ENCODE measurements around the gene SPRYD3. TPM values are rescaled to one million over a fixed set of nuclear protein-coding genes. Genes with fewer than 3 reads are reported as not detected.
A peak's percentile ranks its signal among the peaks of the same experiment; 100 is the strongest.

Gene SPRYD3
- total RNA-seq, 2 donors from 2014 or later, result 25.4 to 28.8 TPM

- Mint-ChIP-seq H3K4me3 (no peak overlapping the region), H3K27ac (peak overlapping the region; percentile 70), H3K36me3 (ENCODE audit: low read depth) (peaks cover 50% of the 10 kb centered on the region), H3K4me1 (peaks cover 9% of the 10 kb centered on the region), H3K9me3 (no peaks in the 10 kb centered on the region), H3K27me3 (no peaks in the 10 kb centered on the region)
- ATAC-seq (replicated peaks), result no peak
These were observed 14.4 kb downstream of the SPRYD3 start for GRCh38 chr12:53064613-53065436.

GRCh38 chr12:53063708-53064612, 15.2 kb downstream of the SPRYD3 start:
- ATAC-seq (replicated peaks), result no peak
- H3K27me3 Mint-ChIP-seq, result no peaks in the 10 kb centered on the region

DNA sequence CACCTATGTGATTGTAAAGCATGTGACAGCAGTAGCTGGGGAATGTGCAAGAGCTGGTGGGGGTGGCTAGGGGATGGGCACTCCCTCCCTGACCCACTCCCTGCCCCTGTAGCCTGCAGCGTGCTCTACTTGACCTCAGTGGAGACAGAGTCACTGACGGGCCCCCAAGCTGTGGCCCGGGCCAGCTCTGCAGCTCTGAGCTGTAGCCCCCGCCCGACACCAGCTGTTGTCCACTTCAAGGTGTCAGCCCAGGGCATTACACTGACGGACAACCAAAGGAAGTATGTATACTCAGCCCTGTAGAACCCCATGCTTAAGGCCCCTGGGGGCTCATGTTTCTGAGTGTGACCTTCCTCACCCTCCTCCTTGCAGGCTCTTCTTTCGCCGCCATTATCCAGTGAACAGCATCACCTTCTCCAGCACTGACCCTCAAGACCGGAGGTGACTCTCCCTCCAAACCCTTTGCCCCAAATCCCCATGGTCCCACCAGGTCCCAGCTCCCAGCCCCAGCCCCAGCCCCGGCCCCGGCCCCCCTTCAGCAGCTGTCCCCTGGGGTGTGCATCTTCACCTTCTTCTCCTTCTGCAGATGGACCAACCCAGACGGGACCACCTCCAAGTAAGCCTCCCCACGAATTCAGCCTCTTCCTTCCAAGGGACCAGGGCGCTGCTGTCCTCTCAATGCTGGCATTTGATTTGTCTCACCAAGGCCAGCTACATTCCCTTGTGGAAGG, 16.0 kb downstream of the SPRYD3 start:
- Mint-ChIP-seq H3K27ac (peak overlapping the region; percentile 25), H3K27me3 (no peaks in the 10 kb centered on the region), H3K4me3 (no peak overlapping the region), H3K4me1 (peaks cover 9% of the 10 kb centered on the region), H3K36me3 (ENCODE audit: low read depth) (peaks cover 42% of the 10 kb centered on the region), H3K9me3 (no peaks in the 10 kb centered on the region)
- ATAC-seq (replicated peaks), result no peak

More at GRCh38 chr12:53063708-53064612, 15.2 kb downstream of the SPRYD3 start:
- Mint-ChIP-seq H3K27ac (peak overlapping the region; percentile 70), H3K4me3 (no peak overlapping the region), H3K36me3 (ENCODE audit: low read depth) (peaks cover 50% of the 10 kb centered on the region), H3K9me3 (no peaks in the 10 kb centered on the region), H3K4me1 (peaks cover 9% of the 10 kb centered on the region)

DNA sequence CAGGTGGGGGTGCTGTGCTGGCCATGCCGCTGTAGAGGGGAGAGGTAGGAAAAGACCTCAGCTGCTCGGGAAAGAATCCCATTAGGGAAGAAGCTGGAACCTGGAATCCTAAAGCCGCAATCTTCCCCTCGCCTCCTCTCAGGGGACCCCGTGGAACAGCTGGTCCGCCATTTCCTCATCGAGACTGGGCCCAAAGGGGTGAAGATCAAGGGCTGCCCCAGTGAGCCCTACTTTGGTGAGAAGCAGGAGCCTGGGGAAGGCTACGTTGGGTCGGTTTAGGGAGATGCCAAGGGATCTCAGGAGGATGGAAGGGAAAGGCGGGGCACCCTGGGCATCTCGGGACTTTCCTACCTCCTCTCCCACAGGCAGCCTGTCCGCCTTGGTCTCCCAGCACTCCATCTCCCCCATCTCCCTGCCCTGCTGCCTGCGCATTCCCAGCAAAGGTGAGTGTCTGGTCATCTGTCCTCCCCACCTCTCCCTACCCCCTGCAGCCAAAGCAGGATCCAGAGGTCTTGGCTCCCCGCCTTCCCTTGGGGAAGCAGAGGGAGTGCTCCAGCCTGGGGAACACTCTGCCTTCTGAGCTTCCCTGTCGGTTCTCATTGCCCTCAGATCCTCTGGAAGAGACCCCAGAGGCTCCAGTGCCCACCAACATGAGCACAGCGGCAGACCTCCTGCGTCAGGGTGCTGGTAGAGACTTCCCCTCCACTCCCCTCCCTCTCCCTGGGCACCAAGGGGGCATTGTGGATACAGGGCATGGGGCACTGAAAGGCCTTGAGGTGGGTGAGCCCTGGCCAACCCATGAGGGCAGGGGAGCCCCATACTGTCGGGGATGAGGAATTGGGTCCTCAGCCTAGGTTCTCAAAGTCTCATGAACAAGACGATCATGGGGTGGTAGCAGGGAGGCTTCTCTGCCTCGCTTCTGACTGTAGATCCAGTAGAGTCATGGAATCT, 16.9 kb downstream of the SPRYD3 start:
- H3K9me3 Mint-ChIP-seq, result no peaks in the 10 kb centered on the region
- no peak overlapping the region for H3K27ac Mint-ChIP-seq
- ATAC-seq (replicated peaks), result no peak
- H3K4me1 Mint-ChIP-seq, result peaks cover 9% of the 10 kb centered on the region
- H3K27me3 Mint-ChIP-seq, result no peaks in the 10 kb centered on the region
- peaks cover 38% of the 10 kb centered on the region for H3K36me3 Mint-ChIP-seq (ENCODE audit: low read depth)
- no peak overlapping the region for H3K4me3 Mint-ChIP-seq

GRCh38 chr12:53061404-53062010, 17.7 kb downstream of the SPRYD3 start:
- Mint-ChIP-seq H3K9me3 (no peaks in the 10 kb centered on the region), H3K4me1 (peaks cover 8% of the 10 kb centered on the region), H3K36me3 (ENCODE audit: low read depth) (peaks cover 30% of the 10 kb centered on the region), H3K27me3 (no peaks in the 10 kb centered on the region), H3K4me3 (no peak overlapping the region), H3K27ac (no peak overlapping the region)
- peak; percentile 28 for ATAC-seq (replicated peaks)

- Mint-ChIP-seq H3K36me3 (ENCODE audit: low read depth) (peaks cover 23% of the 10 kb centered on the region), H3K27ac (no peak overlapping the region), H3K9me3 (no peaks in the 10 kb centered on the region), H3K4me3 (no peak overlapping the region), H3K4me1 (peaks cover under 1% of the 10 kb centered on the region), H3K27me3 (no peaks in the 10 kb centered on the region)
- ATAC-seq (replicated peaks), result no peak
These were observed 18.4 kb downstream of the SPRYD3 start for GRCh38 chr12:53060721-53061276.

- H3K27me3 Mint-ChIP-seq, result no peaks in the 10 kb centered on the region
- peaks cover 17% of the 10 kb centered on the region for H3K36me3 Mint-ChIP-seq (ENCODE audit: low read depth)
- H3K4me1 Mint-ChIP-seq, result no peaks in the 10 kb centered on the region
- no peak overlapping the region for H3K4me3 Mint-ChIP-seq
- ATAC-seq (replicated peaks), result no peak
- no peaks in the 10 kb centered on the region for H3K9me3 Mint-ChIP-seq
- H3K27ac Mint-ChIP-seq, result no peak overlapping the region
These were observed 19.0 kb downstream of the SPRYD3 start for GRCh38 chr12:53060064-53060720.

GRCh38 chr12:53059434-53060063, 19.6 kb downstream of the SPRYD3 start:
- no peak for ATAC-seq (replicated peaks)
- Mint-ChIP-seq H3K36me3 (ENCODE audit: low read depth) (peaks cover 11% of the 10 kb centered on the region), H3K27me3 (no peaks in the 10 kb centered on the region), H3K9me3 (no peaks in the 10 kb centered on the region), H3K4me3 (no peak overlapping the region), H3K4me1 (no peaks in the 10 kb centered on the region), H3K27ac (no peak overlapping the region)

DNA sequence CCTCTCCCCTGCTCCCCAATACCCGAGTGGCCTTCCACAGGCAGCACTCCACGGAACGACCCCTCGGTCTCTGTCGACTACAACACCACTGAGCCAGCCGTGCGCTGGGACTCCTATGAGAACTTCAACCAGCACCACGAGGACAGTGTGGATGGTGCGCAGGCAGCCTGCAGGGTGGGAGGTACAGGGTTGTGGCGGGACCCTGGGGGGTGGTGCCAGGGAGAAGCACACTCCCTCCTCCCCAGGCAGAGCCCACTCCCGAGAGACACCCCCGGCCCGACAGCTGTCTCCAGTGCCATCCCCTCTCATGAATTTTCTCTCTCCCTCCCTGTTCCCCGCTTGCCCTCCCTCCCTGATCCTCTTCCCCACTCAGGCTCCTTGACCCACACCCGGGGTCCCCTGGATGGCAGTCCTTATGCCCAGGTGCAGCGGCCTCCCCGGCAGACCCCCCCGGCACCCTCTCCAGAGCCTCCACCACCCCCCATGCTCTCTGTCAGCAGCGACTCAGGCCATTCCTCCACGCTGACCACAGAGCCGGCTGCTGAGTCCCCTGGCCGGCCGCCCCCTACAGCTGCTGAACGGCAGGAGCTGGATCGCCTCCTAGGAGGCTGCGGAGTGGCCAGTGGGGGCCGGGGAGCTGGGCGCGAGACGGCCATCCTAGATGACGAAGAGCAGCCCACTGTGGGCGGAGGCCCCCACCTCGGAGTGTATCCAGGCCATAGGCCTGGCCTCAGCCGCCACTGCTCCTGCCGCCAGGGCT, 20.3 kb downstream of the SPRYD3 start:
- ATAC-seq (replicated peaks), result no peak
- Mint-ChIP-seq H3K36me3 (ENCODE audit: low read depth) (peaks cover 5% of the 10 kb centered on the region), H3K4me1 (peaks cover 4% of the 10 kb centered on the region), H3K4me3 (no peak overlapping the region), H3K9me3 (no peaks in the 10 kb centered on the region), H3K27me3 (no peaks in the 10 kb centered on the region), H3K27ac (no peak overlapping the region)

DNA sequence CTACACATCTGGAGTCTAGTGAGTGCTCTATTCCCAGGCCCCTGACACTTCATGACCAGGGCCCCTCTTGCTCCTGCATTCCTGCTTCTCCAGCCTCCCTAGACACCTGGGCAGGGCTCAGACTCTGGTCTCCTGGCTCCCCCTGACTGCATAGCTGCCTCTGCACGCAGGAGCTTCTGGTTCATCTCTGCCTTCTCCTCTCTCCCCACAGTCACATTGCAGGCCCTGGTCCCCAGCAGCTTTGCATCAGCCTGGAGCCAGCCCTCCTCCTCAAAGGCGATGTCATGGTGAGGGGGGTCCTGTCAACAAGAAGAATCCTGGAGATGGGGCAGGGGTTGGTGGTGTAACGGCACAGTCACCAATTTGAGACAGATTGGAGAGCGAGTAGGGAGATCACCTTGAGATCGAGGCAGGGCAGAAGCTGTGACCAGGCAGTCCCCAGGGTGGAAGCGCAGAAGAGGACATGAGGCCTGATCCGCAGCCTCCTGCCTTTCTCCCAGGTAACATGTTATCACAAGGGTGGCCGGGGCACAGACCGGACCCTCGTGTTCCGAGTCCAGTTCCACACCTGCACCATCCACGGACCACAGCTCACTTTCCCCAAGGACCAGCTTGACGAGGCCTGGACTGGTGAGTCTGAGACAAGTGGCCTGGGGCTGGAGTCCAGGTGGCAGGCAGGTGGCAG, 21.2 kb downstream of the SPRYD3 start:
- H3K36me3 Mint-ChIP-seq (ENCODE audit: low read depth), result no peaks in the 10 kb centered on the region
- H3K27me3 Mint-ChIP-seq, result no peaks in the 10 kb centered on the region
- peak overlapping the region; percentile 62 for H3K27ac Mint-ChIP-seq
- no peak overlapping the region for H3K4me3 Mint-ChIP-seq
- H3K9me3 Mint-ChIP-seq, result no peaks in the 10 kb centered on the region
- peaks cover 4% of the 10 kb centered on the region for H3K4me1 Mint-ChIP-seq
- no peak for ATAC-seq (replicated peaks)

DNA sequence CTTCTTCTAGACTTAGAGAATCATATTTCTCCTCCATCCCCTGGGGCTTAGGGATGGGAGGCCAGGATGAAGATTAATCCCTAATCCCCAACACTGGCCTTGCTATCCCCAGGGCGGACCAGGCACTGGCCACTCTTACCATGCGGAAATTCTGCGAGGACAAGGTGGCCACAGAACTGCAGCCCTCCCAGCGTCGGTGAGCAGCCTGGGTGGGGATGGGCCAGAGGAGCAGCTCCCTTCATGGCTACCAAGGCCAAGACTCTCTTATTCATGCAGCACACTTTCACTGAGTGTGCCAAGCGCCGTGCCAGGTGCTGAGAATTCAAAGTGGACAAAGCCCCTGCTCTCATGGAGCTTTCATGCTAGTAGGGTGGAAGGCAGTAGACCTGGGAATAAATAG, 22.3 kb downstream of the SPRYD3 start:
- Mint-ChIP-seq H3K27ac (no peak overlapping the region), H3K4me1 (peaks cover 4% of the 10 kb centered on the region), H3K36me3 (ENCODE audit: low read depth) (no peaks in the 10 kb centered on the region), H3K9me3 (no peaks in the 10 kb centered on the region), H3K4me3 (no peak overlapping the region), H3K27me3 (no peaks in the 10 kb centered on the region)
- ATAC-seq (replicated peaks), result no peak
